GM23248 (cell line): Measurements from ENCODE around the gene FGF22.

Experiments used
- EZH2 ChIP-seq: fragments of 200-600 bp; sonication (generic); IDR thresholded peaks from 2 replicates; pipeline ENCODE4 v1.6.1; 2018; ENCODE audit warnings: antibody characterized with exemption, mild to moderate bottlenecking; ENCODE audit not compliant: insufficient read depth, poor library complexity, severe bottlenecking
- EZH2phosphoT487 ChIP-seq: fragments of 200-600 bp; sonication (generic); IDR thresholded peaks from 2 replicates; pipeline ENCODE4 v1.6.1; 2018; ENCODE audit warnings: antibody characterized with exemption, moderate library complexity, mild to moderate bottlenecking, low read depth; ENCODE audit not compliant: insufficient read depth

DNA sequence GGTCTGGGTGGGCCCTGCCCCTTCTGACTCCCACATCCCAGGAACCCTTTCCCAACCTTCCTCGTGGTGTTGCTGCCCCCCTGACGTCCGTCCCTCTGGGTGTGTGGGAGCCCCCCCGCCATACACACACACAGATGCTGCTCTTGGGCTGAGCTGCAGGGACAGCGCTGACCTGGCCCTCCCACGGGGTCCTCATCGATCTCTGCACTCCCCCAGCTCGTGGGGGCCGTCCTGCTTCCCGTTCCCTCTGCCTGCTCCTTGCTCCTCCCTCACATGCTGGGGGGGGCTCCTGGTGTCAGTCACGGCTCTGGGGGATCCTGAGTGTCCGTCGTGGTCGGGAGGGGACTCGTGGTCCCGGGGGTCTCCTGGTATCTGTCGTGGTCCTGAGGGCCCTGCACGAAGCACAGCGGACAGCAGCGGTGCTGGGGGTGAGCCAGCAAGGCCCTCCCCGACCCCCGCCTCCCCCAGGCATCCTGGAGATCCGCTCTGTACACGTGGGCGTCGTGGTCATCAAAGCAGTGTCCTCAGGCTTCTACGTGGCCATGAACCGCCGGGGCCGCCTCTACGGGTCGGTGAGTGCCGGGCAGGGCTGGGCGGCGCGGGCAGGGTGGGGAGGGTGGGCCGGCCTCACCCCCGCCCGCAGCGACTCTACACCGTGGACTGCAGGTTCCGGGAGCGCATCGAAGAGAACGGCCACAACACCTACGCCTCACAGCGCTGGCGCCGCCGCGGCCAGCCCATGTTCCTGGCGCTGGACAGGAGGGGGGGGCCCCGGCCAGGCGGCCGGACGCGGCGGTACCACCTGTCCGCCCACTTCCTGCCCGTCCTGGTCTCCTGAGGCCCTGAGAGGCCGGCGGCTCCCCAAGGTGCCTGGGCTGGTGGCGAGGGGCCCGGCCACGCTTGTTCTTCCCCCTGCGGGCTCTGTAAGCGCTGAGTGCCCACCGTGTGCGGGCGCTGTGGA is 3.4 kb downstream of the FGF22 start:
- TF ChIP-seq EZH2 (no peak), EZH2phosphoT487 (no peak)
